ENCODE measurements around the gene SPAG8. TPM values are rescaled to one million over a fixed set of nuclear protein-coding genes. Genes with fewer than 3 reads are reported as not detected.

Gene SPAG8
- total RNA-seq, 1 experiment from 2014 or later = 1.0 TPM

DNA sequence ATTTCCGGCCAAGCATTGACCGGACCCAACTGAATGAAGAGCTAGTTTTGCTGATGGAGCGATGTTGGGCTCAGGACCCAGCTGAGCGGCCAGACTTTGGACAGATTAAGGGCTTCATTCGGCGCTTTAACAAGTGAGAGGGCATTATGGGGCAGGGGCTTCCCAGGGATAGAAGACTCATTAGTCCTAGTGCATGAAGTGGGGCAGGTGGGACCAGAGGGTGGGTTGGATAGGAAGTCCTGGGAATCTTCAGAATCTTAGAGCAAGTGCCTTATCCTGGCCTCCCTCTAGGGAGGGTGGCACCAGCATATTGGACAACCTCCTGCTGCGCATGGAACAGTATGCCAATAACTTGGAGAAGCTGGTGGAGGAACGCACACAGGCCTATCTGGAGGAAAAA lies 6.0 kb downstream of the SPAG8 start:
- Histone ChIP-seq H4K20me1 (ENCODE audit: insufficient read depth) (no peaks in the 10 kb centered on the region), H2AFZ (no peak overlapping the region), H3F3A (ENCODE audit: insufficient read depth, low read depth) (no peaks in the 10 kb centered on the region), H3K4me2 (no peak overlapping the region), H3K36me3 (ENCODE audit: low read depth) (no peaks in the 10 kb centered on the region), H3K79me2 (ENCODE audit: low read depth) (no peaks in the 10 kb centered on the region), H3K4me3 (no peak overlapping the region), H3K27me3 (ENCODE audit: insufficient read depth, low read depth) (no peaks in the 10 kb centered on the region), H3K9me3 (ENCODE audit: insufficient read depth, low read depth) (no peaks in the 10 kb centered on the region), H3K27ac (no peak overlapping the region), H3K9me2 (ENCODE audit: insufficient read depth) (no peaks in the 10 kb centered on the region), H3K4me1 (replicated peaks; ENCODE audit: insufficient read depth) (no peaks in the 10 kb centered on the region)
- TF ChIP-seq CTCF (conservative IDR thresholded peaks at IDR 0.05) = no peak
- no peak for TF ChIP-seq EZH2 (IDR thresholded peaks at IDR 0.05; ENCODE audit: low read depth)
- ChIA-PET POLR2A (ENCODE audit: unreplicated experiment) (no interaction called here), CTCF (no interaction called here)
- intact Hi-C loops (cut with micrococcal nuclease; ENCODE audit: unreplicated experiment) = no loop called here
- no TSS peak for BruUV-seq (replicated peaks)
- DNase-seq = no peak

DNA sequence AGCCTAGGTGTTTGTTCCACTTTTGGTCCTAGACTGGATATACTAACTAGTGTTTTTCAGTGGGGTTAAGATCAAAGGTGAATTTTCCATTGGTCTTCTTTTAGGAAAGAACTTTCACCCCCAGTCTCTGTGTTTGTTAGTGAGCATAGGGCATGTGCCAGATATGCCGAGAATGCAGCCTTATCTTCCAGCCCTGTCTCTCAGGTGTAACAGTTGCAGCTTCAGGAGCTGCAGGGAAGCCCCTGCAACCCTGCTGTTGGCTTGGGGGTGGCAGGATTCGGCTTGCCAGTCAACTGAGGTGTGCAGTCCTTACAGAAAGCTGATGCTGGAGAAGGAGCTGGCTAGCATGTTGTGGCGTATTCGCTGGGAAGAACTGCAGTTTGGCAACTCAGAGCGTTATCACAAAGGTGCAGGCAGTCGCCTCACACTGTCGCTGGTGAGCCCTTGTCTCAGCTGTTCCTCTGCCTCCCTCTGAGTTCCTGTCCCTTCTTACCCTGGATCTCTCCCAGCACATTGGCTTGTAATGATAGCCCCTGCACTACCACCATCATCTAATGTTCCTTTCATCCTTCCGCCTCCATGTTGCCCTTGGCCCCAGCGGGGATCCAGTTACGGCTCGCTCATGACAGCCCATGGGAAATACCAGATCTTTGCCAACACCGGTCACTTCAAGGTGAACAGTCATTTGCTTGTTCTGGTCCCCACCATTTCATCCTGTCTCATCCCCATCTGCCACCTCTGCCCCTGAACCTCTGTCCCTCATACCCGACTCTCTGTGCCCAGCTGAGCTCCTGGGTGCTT lies 10.5 kb downstream of the SPAG8 start:
- H3K4me1 ChIP-seq (replicated peaks; ENCODE audit: insufficient read depth) = no peaks in the 10 kb centered on the region
- no peaks in the 10 kb centered on the region for H3K36me3 ChIP-seq (ENCODE audit: low read depth)
- H3K4me3 ChIP-seq = no peak overlapping the region
- ChIA-PET CTCF (no interaction called here), POLR2A (ENCODE audit: unreplicated experiment) (no interaction called here)
- H3K4me2 ChIP-seq = no peak overlapping the region
- no peaks in the 10 kb centered on the region for H3K79me2 ChIP-seq (ENCODE audit: low read depth)
- H4K20me1 ChIP-seq (ENCODE audit: insufficient read depth) = no peaks in the 10 kb centered on the region
- H3K27me3 ChIP-seq (ENCODE audit: insufficient read depth, low read depth) = no peaks in the 10 kb centered on the region
- no peaks in the 10 kb centered on the region for H3K9me2 ChIP-seq (ENCODE audit: insufficient read depth)
- TF ChIP-seq CTCF (conservative IDR thresholded peaks at IDR 0.05) (no peak), EZH2 (IDR thresholded peaks at IDR 0.05; ENCODE audit: low read depth) (no peak)
- no peak overlapping the region for H3K27ac ChIP-seq
- no peaks in the 10 kb centered on the region for H3F3A ChIP-seq (ENCODE audit: insufficient read depth, low read depth)
- intact Hi-C loops (cut with micrococcal nuclease; ENCODE audit: unreplicated experiment) = no loop called here
- no peaks in the 10 kb centered on the region for H3K9me3 ChIP-seq (ENCODE audit: insufficient read depth, low read depth)
- H2AFZ ChIP-seq = no peak overlapping the region
- no peak for DNase-seq
- no TSS peak for BruUV-seq (replicated peaks)

GRCh38 chr9:35800530-35800929 lies 11.5 kb downstream of the SPAG8 start:
- no peak for DNase-seq
- Histone ChIP-seq H3K9me2 (ENCODE audit: insufficient read depth) (no peaks in the 10 kb centered on the region), H3K79me2 (ENCODE audit: low read depth) (no peaks in the 10 kb centered on the region), H3K4me1 (replicated peaks; ENCODE audit: insufficient read depth) (0 out of 2 replicates have a peak, but pooled peaks cover 4% of the 10 kb centered on the region), H3K27me3 (ENCODE audit: insufficient read depth, low read depth) (no peaks in the 10 kb centered on the region), H4K20me1 (ENCODE audit: insufficient read depth) (no peaks in the 10 kb centered on the region), H3F3A (ENCODE audit: insufficient read depth, low read depth) (no peaks in the 10 kb centered on the region), H3K9me3 (ENCODE audit: insufficient read depth, low read depth) (no peaks in the 10 kb centered on the region), H3K27ac (no peak overlapping the region), H3K4me3 (no peak overlapping the region), H3K4me2 (no peak overlapping the region), H2AFZ (no peak overlapping the region), H3K36me3 (ENCODE audit: low read depth) (no peaks in the 10 kb centered on the region)
- no peak for TF ChIP-seq EZH2 (IDR thresholded peaks at IDR 0.05; ENCODE audit: low read depth)
- no peak for TF ChIP-seq CTCF (conservative IDR thresholded peaks at IDR 0.05)
- BruUV-seq (replicated peaks) = no TSS peak
- POLR2A ChIA-PET (ENCODE audit: unreplicated experiment) = no interaction called here
- CTCF ChIA-PET = no interaction called here
- intact Hi-C loops (cut with micrococcal nuclease; ENCODE audit: unreplicated experiment) = no loop called here

All from PC-9 (cell line).